Ascending aorta (tissue), 2 donors: ENCODE data around the gene AP2A2. TPM values are rescaled to one million over a fixed set of nuclear protein-coding genes. Genes with fewer than 3 reads are reported as not detected.

ENCODE experiments used
- DNase-seq, 2 donors: peaks; one replicate each; pipeline ENCODE4 v3.0.0-alpha.2; 2019; ENCODE audit warnings: low spot score in 2 of 2
- H3K27ac ChIP-seq, 2 donors: fragments of 200-600 bp; sonication (generic); one replicate each; pipeline ENCODE4 v1.5.1; 2016 to 2017; ENCODE audit warnings: mild to moderate bottlenecking in 1 of 2
- H3K27me3 ChIP-seq: fragments of 200-600 bp; sonication (generic); one replicate; pipeline ENCODE4 v1.5.1; 2017
- H3K36me3 ChIP-seq, 2 donors: fragments of 200-600 bp; sonication (generic); one replicate each; pipeline ENCODE4 v1.5.1; 2016
- H3K4me1 ChIP-seq, 2 donors: fragments of 200-600 bp; sonication (generic); one replicate each; pipeline ENCODE4 v1.5.1; 2016 to 2017; ENCODE audit warnings: mild to moderate bottlenecking in 1 of 2
- H3K4me3 ChIP-seq, 2 donors: fragments of 200-600 bp; sonication (generic); one replicate each; pipeline ENCODE4 v1.5.1; 2016 to 2017; ENCODE audit warnings: mild to moderate bottlenecking in 1 of 2
- H3K9me3 ChIP-seq, 2 donors: fragments of 200-600 bp; sonication (generic); one replicate each; pipeline ENCODE4 v1.5.1; 2016
- intact Hi-C: fragments of 100-400 bp; cut with DNase I; formaldehyde crosslinking; loops from one replicate; pipeline ENCODE4 v1.15.1; 2023
- total RNA-seq: library from RNA; depleted of rRNA; stranded (reverse); fragments of >200 nt; gene quantifications from one replicate; pipeline ENCODE4 v1.1.0, GENCODE V29; 2016
- TF ChIP-seq, protein P1 (sequence below), 3 experiments: fragments of 200-600 bp in 2 of 3; fragments of 450-650 bp in 1 of 3; sonication (generic) in 2 of 3; IDR thresholded peaks; one replicate each; pipeline ENCODE4 v1.5.1; 2016 to 2019; ENCODE audit warnings: antibody characterized with exemption in 3 of 3, mild to moderate bottlenecking in 1 of 3, moderate library complexity in 1 of 3

The AP2A2 gene
- total RNA-seq: 118 TPM

- peak within 1 kb of the TSS; percentile 86 to 89 for H3K27ac ChIP-seq
- H3K4me1 ChIP-seq: peaks cover 0 to 15% of the 10 kb centered on the region in 2 donors
- TF ChIP-seq, protein P1, sequence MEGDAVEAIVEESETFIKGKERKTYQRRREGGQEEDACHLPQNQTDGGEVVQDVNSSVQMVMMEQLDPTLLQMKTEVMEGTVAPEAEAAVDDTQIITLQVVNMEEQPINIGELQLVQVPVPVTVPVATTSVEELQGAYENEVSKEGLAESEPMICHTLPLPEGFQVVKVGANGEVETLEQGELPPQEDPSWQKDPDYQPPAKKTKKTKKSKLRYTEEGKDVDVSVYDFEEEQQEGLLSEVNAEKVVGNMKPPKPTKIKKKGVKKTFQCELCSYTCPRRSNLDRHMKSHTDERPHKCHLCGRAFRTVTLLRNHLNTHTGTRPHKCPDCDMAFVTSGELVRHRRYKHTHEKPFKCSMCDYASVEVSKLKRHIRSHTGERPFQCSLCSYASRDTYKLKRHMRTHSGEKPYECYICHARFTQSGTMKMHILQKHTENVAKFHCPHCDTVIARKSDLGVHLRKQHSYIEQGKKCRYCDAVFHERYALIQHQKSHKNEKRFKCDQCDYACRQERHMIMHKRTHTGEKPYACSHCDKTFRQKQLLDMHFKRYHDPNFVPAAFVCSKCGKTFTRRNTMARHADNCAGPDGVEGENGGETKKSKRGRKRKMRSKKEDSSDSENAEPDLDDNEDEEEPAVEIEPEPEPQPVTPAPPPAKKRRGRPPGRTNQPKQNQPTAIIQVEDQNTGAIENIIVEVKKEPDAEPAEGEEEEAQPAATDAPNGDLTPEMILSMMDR (IDR thresholded peaks at IDR 0.05): peak; percentile 49 to 98 (median 65)
- H3K27me3 ChIP-seq: no peaks in the 10 kb centered on the region
- peak within 1 kb of the TSS; percentile 82 to 100 for H3K4me3 ChIP-seq
- peak; percentile 40 to 93 for DNase-seq
- intact Hi-C loops: loop anchor here (1.0 to 5.0 kb wide), 2 partner anchors 14 to 78 kb away; no protein-coding TSS in a partner anchor
- no peaks in the 10 kb centered on the region for H3K36me3 ChIP-seq
- H3K9me3 ChIP-seq: no peaks in the 10 kb centered on the region
These were observed at the start of gene AP2A2 for GRCh38 chr11:925496-926301. Gene AP2A2 (plus strand): TSS chr11:925870. CDS start chr11:926022, 152 bp downstream.

DNA sequence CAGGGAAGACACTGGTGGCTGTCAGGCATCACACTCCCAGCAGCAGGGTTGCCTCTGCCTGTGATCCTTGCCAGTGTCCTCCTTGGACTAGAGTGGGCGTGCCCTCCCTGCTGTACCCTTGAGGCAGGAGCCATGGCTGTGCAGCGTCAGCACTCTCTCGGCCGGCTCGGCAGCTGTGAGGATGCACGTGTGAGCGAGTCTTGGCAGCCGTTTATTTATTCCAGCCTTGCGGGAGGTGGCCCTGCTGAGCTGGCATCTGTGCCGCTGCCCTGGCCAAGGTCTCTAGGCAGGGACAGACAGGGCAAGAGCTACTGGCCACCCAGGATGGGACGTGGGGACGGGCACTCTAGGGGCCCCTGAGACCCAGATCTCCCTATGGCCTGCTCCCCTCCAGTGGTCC lies 49.1 kb upstream of the AP2A2 start:
- Histone ChIP-seq H3K27me3 (no peaks in the 10 kb centered on the region), H3K4me3 (no peak overlapping the region), H3K9me3 (no peaks in the 10 kb centered on the region), H3K4me1 (no peaks in the 10 kb centered on the region), H3K36me3 (peaks cover 5 to 8% of the 10 kb centered on the region in 2 donors), H3K27ac (no peak overlapping the region)
- DNase-seq: no peak
- intact Hi-C loops: no loop called here
- TF ChIP-seq, protein P1 (IDR thresholded peaks at IDR 0.05): no peak

DNA sequence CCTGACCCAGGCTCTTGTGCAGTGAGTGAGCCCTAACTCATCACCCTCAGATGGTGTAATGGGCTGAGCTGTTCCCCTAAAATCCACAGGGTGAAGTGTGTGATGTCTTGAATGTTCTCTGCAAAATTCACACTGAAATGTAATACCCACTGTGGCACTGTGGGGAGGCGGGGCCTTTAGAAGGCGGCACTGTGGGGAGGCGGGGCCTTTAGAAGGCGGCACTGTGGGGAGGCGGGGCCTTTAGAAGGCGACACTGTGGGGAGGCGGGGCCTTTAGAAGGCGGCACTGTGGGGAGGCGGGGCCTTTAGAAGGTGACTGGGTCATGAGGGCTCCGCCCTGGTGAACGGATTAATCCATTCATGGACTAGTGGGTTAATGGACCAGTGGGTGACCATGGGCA lies 48.1 kb upstream of the AP2A2 start:
- TF ChIP-seq, protein P1 (IDR thresholded peaks at IDR 0.05): no peak
- H3K27ac ChIP-seq: no peak overlapping the region
- no peak overlapping the region for H3K4me3 ChIP-seq
- no peaks in the 10 kb centered on the region for H3K4me1 ChIP-seq
- no peak for DNase-seq
- intact Hi-C loops: no loop called here
- no peaks in the 10 kb centered on the region for H3K27me3 ChIP-seq
- H3K36me3 ChIP-seq: peaks cover 8 to 14% of the 10 kb centered on the region in 2 donors
- no peaks in the 10 kb centered on the region for H3K9me3 ChIP-seq

- Histone ChIP-seq H3K27me3 (no peaks in the 10 kb centered on the region), H3K4me1 (no peaks in the 10 kb centered on the region), H3K27ac (no peak overlapping the region), H3K4me3 (no peak overlapping the region), H3K36me3 (peaks cover 16 to 21% of the 10 kb centered on the region in 2 donors), H3K9me3 (no peaks in the 10 kb centered on the region)
- TF ChIP-seq, protein P1 (IDR thresholded peaks at IDR 0.05): no peak
- intact Hi-C loops: no loop called here
- DNase-seq: no peak
These were observed 45.2 kb upstream of the AP2A2 start for GRCh38 chr11:880447-880846.

- no peak overlapping the region for H3K27ac ChIP-seq
These were observed 43.1 kb upstream of the AP2A2 start for GRCh38 chr11:882596-882995.

More at GRCh38 chr11:882596-882995, 43.1 kb upstream of the AP2A2 start:
- H3K27me3 ChIP-seq: no peaks in the 10 kb centered on the region
- no peaks in the 10 kb centered on the region for H3K4me1 ChIP-seq
- H3K36me3 ChIP-seq: peaks cover 22 to 31% of the 10 kb centered on the region in 2 donors
- H3K9me3 ChIP-seq: no peaks in the 10 kb centered on the region
- H3K4me3 ChIP-seq: no peak overlapping the region
- DNase-seq: no peak
- intact Hi-C loops: no loop called here
- TF ChIP-seq, protein P1 (IDR thresholded peaks at IDR 0.05): no peak
